K562 (cell line): ENCODE measurements around the gene TRAF7. TPM values are rescaled to one million over a fixed set of nuclear protein-coding genes. Genes with fewer than 3 reads are reported as not detected.

Experiments used
- BCL6 ChIP-seq: fragments of 250-450 bp; sonication (Bioruptor Pico); IDR thresholded peaks from 2 replicates; pipeline ENCODE4 v1.4.0; 2020
- CBFB ChIP-seq: sonication (generic); formaldehyde crosslinking; IDR thresholded peaks from 2 replicates; pipeline ENCODE4 v1.4.0; 2020; ENCODE audit warnings: mild to moderate bottlenecking, missing genetic modification reagents
- CC2D1A ChIP-seq: fragments of 450-650 bp; IDR thresholded peaks from 2 replicates; pipeline ENCODE4 v1.6.1; 2017; ENCODE audit warnings: mild to moderate bottlenecking
- CEBPB ChIP-seq: fragments of 450-650 bp; IDR thresholded peaks from 2 replicates; pipeline ENCODE4 v1.6.1; 2016; ENCODE audit warnings: missing genetic modification characterization, missing compliant biosample characterization
- CSDE1 ChIP-seq, 2 experiments: fragments of 450-650 bp; IDR thresholded peaks; 2 replicates each; pipeline ENCODE4 v1.6.1; 2016; ENCODE audit warnings: mild to moderate bottlenecking in 1 of 2
- ETV6 ChIP-seq, 3 experiments: fragments of 150-350 bp in 1 of 3; sonication (generic) in 1 of 3; formaldehyde crosslinking in 1 of 3; IDR thresholded peaks; 2 replicates each; pipeline versions ENCODE4 v1.6.1 to v1.8.0; 2014 to 2022; ENCODE audit warnings: borderline replicate concordance in 2 of 3, low read depth in 2 of 3, antibody characterized with exemption in 1 of 3, low read length in 1 of 3, mild to moderate bottlenecking in 1 of 3, missing genetic modification reagents in 1 of 3
- FIP1L1 ChIP-seq: fragments of 200-400 bp; formaldehyde crosslinking; IDR thresholded peaks from 2 replicates; pipeline ENCODE4 v1.6.1; 2018; ENCODE audit warnings: mild to moderate bottlenecking, low read depth, low read length; ENCODE audit not compliant: poor library complexity, severe bottlenecking
- FOXK2 ChIP-seq, 2 experiments: fragments of 450-650 bp; IDR thresholded peaks in 1 of 2; conservative IDR thresholded peaks in 1 of 2; 2 replicates each; pipeline ENCODE4 v1.6.1; 2016; ENCODE audit warnings: low read depth in 2 of 2, mild to moderate bottlenecking in 1 of 2
- HMG20A ChIP-seq: fragments of 450-650 bp; formaldehyde crosslinking; conservative IDR thresholded peaks from 2 replicates; pipeline ENCODE4 v1.4.0; 2020; ENCODE audit warnings: mild to moderate bottlenecking, mixed read lengths
- KLF1 ChIP-seq: fragments of 450-650 bp; IDR thresholded peaks from 2 replicates; pipeline ENCODE4 v1.6.1; 2016; ENCODE audit warnings: missing genetic modification characterization, missing compliant biosample characterization
- MBD2 ChIP-seq: sonication (generic); IDR thresholded peaks from 2 replicates; pipeline ENCODE4 v1.6.1; 2016; ENCODE audit warnings: low read depth, borderline replicate concordance
- MXI1 ChIP-seq: IDR thresholded peaks from 2 replicates; pipeline ENCODE4 v1.6.1; 2011; ENCODE audit warnings: low read depth, mild to moderate bottlenecking, improper control_type of control experiment, low read length
- NFE2 ChIP-seq: IDR thresholded peaks from 2 replicates; pipeline ENCODE4 v1.6.1; 2014; ENCODE audit warnings: antibody characterized with exemption, low read depth
- RBM22 ChIP-seq: fragments of 200-400 bp; formaldehyde crosslinking; IDR thresholded peaks from 2 replicates; pipeline ENCODE4 v1.6.1; 2018; ENCODE audit warnings: low read length, low read depth; ENCODE audit not compliant: poor library complexity, severe bottlenecking
- SRSF7 ChIP-seq: fragments of 200-400 bp; formaldehyde crosslinking; optimal IDR thresholded peaks from 2 replicates; pipeline ENCODE3; 2017; ENCODE audit warnings: mild to moderate bottlenecking, low read depth, low read length
- YY1 ChIP-seq, 3 experiments: IDR thresholded peaks; 2 replicates each; pipeline ENCODE4 v1.6.1; 2011; ENCODE audit warnings: low read length in 2 of 3, mild to moderate bottlenecking in 2 of 3, moderate library complexity in 2 of 3, borderline replicate concordance in 1 of 3, control low read depth in 1 of 3, low read depth in 1 of 3; ENCODE audit not compliant: insufficient read depth in 3 of 3, insufficient replicate concordance in 2 of 3, control insufficient read depth in 1 of 3, insufficient read length in 1 of 3; ENCODE audit errors: extremely low read depth in 1 of 3
- ZBED1 ChIP-seq: IDR thresholded peaks from 2 replicates; pipeline ENCODE4 v1.6.1; 2014
- ZC3H11A ChIP-seq: IDR thresholded peaks from 2 replicates; pipeline ENCODE4 v1.6.1; 2012; ENCODE audit warnings: low read depth, low read length, improper control_type of control experiment
- ZNF79 ChIP-seq: fragments of 250-450 bp; sonication (Bioruptor Pico); IDR thresholded peaks from 2 replicates; pipeline ENCODE4 v1.4.0; 2020; ENCODE audit warnings: low read depth, mild to moderate bottlenecking, moderate library complexity
- ZSCAN32 ChIP-seq: fragments of 450-650 bp; formaldehyde crosslinking; IDR thresholded peaks from 2 replicates; pipeline ENCODE4 v1.4.0; 2020; ENCODE audit warnings: mild to moderate bottlenecking, moderate library complexity
- polyA plus RNA-seq, 8 experiments: library from polyadenylated mRNA; depleted of rRNA in 4 of 8; stranded (reverse) in 5 of 8; unstranded in 3 of 8; fragments of >200 nt; fragmentation: Nextera tagmentation in 2 of 8; fragmentation: Illumina TruSeq in 1 of 8; extraction: Ambion mirVana in 2 of 8; extraction: Trizol in 1 of 8; gene quantifications; 2 replicates each; pipeline versions ENCODE4 v1.2.1 to v1.2.3, GENCODE V29; 2011 to 2014; ENCODE audit warnings: inconsistent platforms in 1 of 8, missing spikeins in 1 of 8
- total RNA-seq, 7 experiments: library from RNA; depleted of rRNA in 6 of 7; stranded (reverse); fragments of >200 nt in 6 of 7; fragmentation: Illumina TruSeq in 2 of 7; extraction: Trizol in 2 of 7; gene quantifications; 2 replicates each; pipeline versions ENCODE4 v1.2.1 to v1.2.3, GENCODE V29; 2011 to 2021; ENCODE audit warnings: low replicate concordance in 1 of 7
- TF ChIP-seq, protein P1 (sequence below): sonication (generic); formaldehyde crosslinking; IDR thresholded peaks from 2 replicates; pipeline ENCODE4 v1.8.0; 2022; ENCODE audit warnings: missing genetic modification reagents, mild to moderate bottlenecking, borderline replicate concordance
- TF ChIP-seq, protein P2 (sequence below), 2 experiments: fragments of 150-350 bp in 1 of 2; IDR thresholded peaks; 2 replicates each; pipeline ENCODE4 v1.6.1; 2012 to 2016; ENCODE audit warnings: low read depth in 2 of 2, low read length in 2 of 2, mild to moderate bottlenecking in 1 of 2, moderate library complexity in 1 of 2
- TF ChIP-seq, protein P3 (sequence below): fragments of 250-450 bp; sonication (Bioruptor Pico); IDR thresholded peaks from 2 replicates; pipeline ENCODE4 v1.8.0; 2021; ENCODE audit warnings: moderate library complexity, mild to moderate bottlenecking, inconsistent platforms
- TF ChIP-seq, protein P4 (sequence below): sonication (generic); formaldehyde crosslinking; IDR thresholded peaks from 2 replicates; pipeline ENCODE4 v1.8.0; 2022; ENCODE audit warnings: mild to moderate bottlenecking, missing genetic modification reagents

TRAF7 gene
- total and polyA plus RNA-seq, 9 of the 15 experiments (the other 6 are each of a cell fraction or from before 2014, with no cell fraction given): 1.1 to 113 (median 41.6) TPM

DNA sequence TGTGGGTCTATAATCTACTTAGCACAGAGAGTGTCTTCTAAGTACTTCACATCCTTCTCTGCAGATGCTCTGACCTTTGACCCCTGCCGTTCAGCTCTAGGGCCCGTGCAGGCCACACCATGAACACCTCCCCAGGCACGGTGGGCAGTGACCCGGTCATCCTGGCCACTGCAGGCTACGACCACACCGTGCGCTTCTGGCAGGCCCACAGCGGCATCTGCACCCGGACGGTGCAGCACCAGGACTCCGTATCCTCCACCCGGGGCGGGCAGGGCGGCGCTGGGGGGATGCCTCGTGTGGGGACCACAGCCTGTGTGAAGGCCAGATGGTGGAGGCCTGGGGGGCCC, 50.4 kb downstream of the TRAF7 start (continued):
- TF ChIP-seq, protein P1, sequence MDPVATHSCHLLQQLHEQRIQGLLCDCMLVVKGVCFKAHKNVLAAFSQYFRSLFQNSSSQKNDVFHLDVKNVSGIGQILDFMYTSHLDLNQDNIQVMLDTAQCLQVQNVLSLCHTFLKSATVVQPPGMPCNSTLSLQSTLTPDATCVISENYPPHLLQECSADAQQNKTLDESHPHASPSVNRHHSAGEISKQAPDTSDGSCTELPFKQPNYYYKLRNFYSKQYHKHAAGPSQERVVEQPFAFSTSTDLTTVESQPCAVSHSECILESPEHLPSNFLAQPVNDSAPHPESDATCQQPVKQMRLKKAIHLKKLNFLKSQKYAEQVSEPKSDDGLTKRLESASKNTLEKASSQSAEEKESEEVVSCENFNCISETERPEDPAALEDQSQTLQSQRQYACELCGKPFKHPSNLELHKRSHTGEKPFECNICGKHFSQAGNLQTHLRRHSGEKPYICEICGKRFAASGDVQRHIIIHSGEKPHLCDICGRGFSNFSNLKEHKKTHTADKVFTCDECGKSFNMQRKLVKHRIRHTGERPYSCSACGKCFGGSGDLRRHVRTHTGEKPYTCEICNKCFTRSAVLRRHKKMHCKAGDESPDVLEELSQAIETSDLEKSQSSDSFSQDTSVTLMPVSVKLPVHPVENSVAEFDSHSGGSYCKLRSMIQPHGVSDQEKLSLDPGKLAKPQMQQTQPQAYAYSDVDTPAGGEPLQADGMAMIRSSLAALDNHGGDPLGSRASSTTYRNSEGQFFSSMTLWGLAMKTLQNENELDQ (CRISPR knock-in tag): no peak
- TF ChIP-seq CC2D1A (no peak), ZSCAN32 (CRISPR knock-in tag) (no peak), KLF1 (no peak), ZC3H11A (no peak), CEBPB (tag) (no peak), FIP1L1 (no peak), YY1 (IDR thresholded peaks at IDR 0.05; ENCODE audit: borderline replicate concordance in 1 of 3, control insufficient read depth in 1 of 3, extremely low read depth in 1 of 3, insufficient read depth in 3 of 3, insufficient read length in 1 of 3, insufficient replicate concordance in 2 of 3, low read depth in 1 of 3, low read length in 2 of 3) (no peak), BCL6 (CRISPR knock-in tag) (no peak), NFE2 (no peak), CBFB (CRISPR knock-in tag) (peak; percentile 77), ZBED1 (no peak), HMG20A (CRISPR knock-in tag) (no peak), FOXK2 (conservative IDR thresholded peaks at IDR 0.05 in 1 of 2, IDR thresholded peaks at IDR 0.05 in 1 of 2; ENCODE audit: low read depth in 2 of 2) (no peak), ETV6 (IDR thresholded peaks at IDR 0.05; ENCODE audit: borderline replicate concordance in 1 of 2, low read depth in 2 of 2, low read length in 1 of 2) (no peak), ETV6 (CRISPR knock-in tag; IDR thresholded peaks at IDR 0.05; ENCODE audit: borderline replicate concordance) (peak; percentile 25; the same call in 1 of the 2 replicates), ZNF79 (CRISPR knock-in tag) (no peak), RBM22 (no peak), MXI1 (no peak), MBD2 (no peak), CSDE1 (IDR thresholded peaks at IDR 0.05) (no peak), SRSF7 (no peak)
- TF ChIP-seq, protein P2, sequence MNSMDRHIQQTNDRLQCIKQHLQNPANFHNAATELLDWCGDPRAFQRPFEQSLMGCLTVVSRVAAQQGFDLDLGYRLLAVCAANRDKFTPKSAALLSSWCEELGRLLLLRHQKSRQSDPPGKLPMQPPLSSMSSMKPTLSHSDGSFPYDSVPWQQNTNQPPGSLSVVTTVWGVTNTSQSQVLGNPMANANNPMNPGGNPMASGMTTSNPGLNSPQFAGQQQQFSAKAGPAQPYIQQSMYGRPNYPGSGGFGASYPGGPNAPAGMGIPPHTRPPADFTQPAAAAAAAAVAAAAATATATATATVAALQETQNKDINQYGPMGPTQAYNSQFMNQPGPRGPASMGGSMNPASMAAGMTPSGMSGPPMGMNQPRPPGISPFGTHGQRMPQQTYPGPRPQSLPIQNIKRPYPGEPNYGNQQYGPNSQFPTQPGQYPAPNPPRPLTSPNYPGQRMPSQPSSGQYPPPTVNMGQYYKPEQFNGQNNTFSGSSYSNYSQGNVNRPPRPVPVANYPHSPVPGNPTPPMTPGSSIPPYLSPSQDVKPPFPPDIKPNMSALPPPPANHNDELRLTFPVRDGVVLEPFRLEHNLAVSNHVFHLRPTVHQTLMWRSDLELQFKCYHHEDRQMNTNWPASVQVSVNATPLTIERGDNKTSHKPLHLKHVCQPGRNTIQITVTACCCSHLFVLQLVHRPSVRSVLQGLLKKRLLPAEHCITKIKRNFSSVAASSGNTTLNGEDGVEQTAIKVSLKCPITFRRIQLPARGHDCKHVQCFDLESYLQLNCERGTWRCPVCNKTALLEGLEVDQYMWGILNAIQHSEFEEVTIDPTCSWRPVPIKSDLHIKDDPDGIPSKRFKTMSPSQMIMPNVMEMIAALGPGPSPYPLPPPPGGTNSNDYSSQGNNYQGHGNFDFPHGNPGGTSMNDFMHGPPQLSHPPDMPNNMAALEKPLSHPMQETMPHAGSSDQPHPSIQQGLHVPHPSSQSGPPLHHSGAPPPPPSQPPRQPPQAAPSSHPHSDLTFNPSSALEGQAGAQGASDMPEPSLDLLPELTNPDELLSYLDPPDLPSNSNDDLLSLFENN (IDR thresholded peaks at IDR 0.05; ENCODE audit: low read depth in 2 of 2, low read length in 2 of 2): no peak
- TF ChIP-seq, protein P3, sequence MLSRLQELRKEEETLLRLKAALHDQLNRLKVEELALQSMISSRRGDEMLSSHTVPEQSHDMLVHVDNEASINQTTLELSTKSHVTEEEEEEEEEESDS (CRISPR knock-in tag): no peak
- TF ChIP-seq, protein P4, sequence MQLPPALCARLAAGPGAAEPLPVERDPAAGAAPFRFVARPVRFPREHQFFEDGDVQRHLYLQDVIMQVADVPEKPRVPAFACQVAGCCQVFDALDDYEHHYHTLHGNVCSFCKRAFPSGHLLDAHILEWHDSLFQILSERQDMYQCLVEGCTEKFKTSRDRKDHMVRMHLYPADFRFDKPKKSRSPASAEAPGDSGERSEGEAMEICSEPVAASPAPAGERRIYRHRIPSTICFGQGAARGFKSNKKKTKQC (CRISPR knock-in tag): no peak
